ENCODE measurements around the gene LUZP2.

- no peak for TF ChIP-seq CTCF (IDR thresholded peaks at IDR 0.05)
- TF ChIP-seq POLR2A (IDR thresholded peaks at IDR 0.05) = no peak
- no peak for TF ChIP-seq POLR2AphosphoS5 (IDR thresholded peaks at IDR 0.05; ENCODE audit: insufficient read depth in 1 of 2, low read depth in 1 of 2)
These were observed 148.7 kb downstream of the LUZP2 start for GRCh38 chr11:24645563-24645962.
